ENCODE results near the gene ETS1. TPM values are rescaled to one million over a fixed set of nuclear protein-coding genes. Genes with fewer than 3 reads are reported as not detected.
A peak's percentile ranks its signal among the peaks of the same experiment; 100 is the strongest.

ETS1 gene
- total and polyA plus RNA-seq, 2 experiments from 2014 or later, result 1.7 to 10.2 TPM

DNA sequence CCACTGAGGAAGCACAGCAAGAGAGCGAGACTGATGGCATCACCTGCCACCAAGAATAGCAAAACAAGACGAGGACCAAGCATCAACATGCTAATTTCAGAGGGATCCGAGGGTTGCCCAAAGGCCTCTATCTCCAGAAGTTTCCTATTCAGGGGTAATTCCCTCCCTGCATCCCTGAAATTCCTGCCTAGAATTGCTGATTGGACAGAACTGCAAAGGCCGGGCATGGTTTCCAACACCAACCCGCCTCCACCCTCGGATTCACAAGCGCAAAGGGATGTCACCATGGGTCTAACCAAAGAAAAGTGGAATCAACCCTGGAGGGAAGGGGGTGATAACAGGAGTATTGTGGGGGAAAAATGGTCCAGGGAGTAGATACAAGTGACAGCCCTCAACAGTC is 28.3 kb upstream of the ETS1 start:
- Histone ChIP-seq H3K9me3 (ENCODE audit: low read depth) (no peaks in the 10 kb centered on the region), H3K4me3 (no peak overlapping the region), H3K27ac (no peak overlapping the region), H3K4me1 (ENCODE audit: low read depth) (peaks cover 19% of the 10 kb centered on the region), H3K36me3 (no peaks in the 10 kb centered on the region), H3K27me3 (peaks cover 26% of the 10 kb centered on the region)
- TF ChIP-seq, protein P1, sequence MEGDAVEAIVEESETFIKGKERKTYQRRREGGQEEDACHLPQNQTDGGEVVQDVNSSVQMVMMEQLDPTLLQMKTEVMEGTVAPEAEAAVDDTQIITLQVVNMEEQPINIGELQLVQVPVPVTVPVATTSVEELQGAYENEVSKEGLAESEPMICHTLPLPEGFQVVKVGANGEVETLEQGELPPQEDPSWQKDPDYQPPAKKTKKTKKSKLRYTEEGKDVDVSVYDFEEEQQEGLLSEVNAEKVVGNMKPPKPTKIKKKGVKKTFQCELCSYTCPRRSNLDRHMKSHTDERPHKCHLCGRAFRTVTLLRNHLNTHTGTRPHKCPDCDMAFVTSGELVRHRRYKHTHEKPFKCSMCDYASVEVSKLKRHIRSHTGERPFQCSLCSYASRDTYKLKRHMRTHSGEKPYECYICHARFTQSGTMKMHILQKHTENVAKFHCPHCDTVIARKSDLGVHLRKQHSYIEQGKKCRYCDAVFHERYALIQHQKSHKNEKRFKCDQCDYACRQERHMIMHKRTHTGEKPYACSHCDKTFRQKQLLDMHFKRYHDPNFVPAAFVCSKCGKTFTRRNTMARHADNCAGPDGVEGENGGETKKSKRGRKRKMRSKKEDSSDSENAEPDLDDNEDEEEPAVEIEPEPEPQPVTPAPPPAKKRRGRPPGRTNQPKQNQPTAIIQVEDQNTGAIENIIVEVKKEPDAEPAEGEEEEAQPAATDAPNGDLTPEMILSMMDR (IDR thresholded peaks at IDR 0.05; ENCODE audit: low read depth, low read length), result no peak
- no peak for DNase-seq (ENCODE audit: low read depth in 1 of 2, low spot score in 1 of 2)

DNA sequence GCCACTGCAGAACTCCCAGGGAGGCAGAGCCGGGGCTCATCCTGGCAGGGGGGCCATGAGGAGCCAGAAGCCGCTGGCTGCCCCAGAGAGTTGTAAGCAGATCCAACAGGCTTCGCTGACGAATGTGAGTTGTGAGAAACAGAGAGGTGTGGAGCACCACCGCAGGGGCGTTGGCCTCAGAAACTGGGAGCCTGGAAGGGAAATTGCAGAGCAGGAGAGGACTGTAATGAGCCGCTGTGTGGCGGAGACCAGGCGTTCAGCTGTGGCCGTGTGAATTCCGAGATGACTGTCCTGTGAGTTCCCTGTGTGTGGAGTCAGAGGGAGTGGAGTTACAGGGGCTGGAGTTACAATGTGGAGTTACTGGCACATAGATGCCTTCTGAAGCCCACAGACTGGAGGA is 27.7 kb upstream of the ETS1 start:
- peaks cover 20% of the 10 kb centered on the region for H3K27me3 ChIP-seq
- H3K27ac ChIP-seq, result no peak overlapping the region
- TF ChIP-seq, protein P1 (IDR thresholded peaks at IDR 0.05; ENCODE audit: low read depth, low read length), result no peak
- H3K9me3 ChIP-seq (ENCODE audit: low read depth), result no peaks in the 10 kb centered on the region
- no peaks in the 10 kb centered on the region for H3K36me3 ChIP-seq
- DNase-seq (ENCODE audit: low read depth in 1 of 2, low spot score in 1 of 2), result no peak
- peaks cover 25% of the 10 kb centered on the region for H3K4me1 ChIP-seq (ENCODE audit: low read depth)
- no peak overlapping the region for H3K4me3 ChIP-seq

DNA sequence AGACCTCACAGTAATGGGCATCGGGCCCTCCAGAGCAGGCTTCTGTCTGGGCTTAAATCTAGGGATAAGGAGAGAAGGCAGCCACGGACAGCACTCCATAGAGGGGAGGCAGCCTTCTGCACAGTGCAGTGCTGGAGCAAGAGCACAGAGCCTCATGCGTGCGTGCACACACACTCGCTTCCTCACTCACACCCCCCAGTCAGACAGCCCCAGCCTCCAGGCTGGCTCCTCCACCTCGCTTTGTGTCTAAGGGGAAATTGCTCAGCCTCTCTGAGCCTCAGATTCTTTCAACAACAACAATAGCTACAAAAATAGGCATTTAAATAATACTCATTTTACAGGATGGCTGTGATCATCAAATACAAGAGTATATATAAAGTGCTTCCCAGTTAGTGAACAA is 26.7 kb upstream of the ETS1 start:
- peaks cover 11% of the 10 kb centered on the region for H3K27me3 ChIP-seq
- no peaks in the 10 kb centered on the region for H3K9me3 ChIP-seq (ENCODE audit: low read depth)
- H3K36me3 ChIP-seq, result no peaks in the 10 kb centered on the region
- H3K4me1 ChIP-seq (ENCODE audit: low read depth), result peaks cover 31% of the 10 kb centered on the region
- no peak overlapping the region for H3K27ac ChIP-seq
- no peak for DNase-seq (ENCODE audit: low read depth in 1 of 2, low spot score in 1 of 2)
- TF ChIP-seq, protein P1 (IDR thresholded peaks at IDR 0.05; ENCODE audit: low read depth, low read length), result no peak
- no peak overlapping the region for H3K4me3 ChIP-seq

DNA sequence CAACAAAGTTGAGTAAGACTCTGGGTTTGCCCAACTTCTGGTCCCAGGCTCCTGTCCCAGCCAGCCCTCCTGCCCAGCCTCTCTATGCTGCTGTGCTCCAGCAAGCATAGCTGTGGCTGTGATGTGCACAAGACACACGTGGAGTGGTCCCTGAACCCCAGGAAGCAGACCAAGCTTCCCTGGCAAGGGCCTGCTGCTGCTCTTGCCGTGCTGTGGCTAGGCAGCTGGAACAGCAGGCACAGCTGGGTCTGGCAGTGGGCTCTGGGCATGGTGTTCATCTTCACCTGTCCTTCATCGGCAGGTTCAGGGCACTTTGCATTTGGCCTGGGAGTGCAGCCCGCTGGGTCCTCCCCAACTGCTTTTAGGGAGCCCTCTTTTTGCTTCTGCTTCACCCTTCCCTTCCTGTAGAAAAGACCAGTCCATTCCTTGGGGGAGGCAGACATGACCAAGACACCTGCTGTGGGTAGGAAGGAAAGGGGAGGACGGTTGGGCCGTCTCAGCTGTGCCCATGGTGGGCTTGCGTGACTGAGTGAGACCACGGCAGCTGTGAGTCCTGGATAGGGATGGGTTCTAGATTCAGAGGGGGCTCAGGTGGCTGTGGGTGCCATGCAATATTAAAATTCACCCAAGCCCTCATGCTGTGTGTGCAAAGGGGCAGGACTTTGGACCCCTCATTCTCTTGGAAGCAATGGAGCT is 26.1 kb upstream of the ETS1 start:
- DNase-seq (ENCODE audit: low read depth in 1 of 2, low spot score in 1 of 2), result no peak
- TF ChIP-seq, protein P1 (IDR thresholded peaks at IDR 0.05; ENCODE audit: low read depth, low read length), result no peak
- Histone ChIP-seq H3K4me3 (no peak overlapping the region), H3K9me3 (ENCODE audit: low read depth) (no peaks in the 10 kb centered on the region), H3K27me3 (peaks cover 8% of the 10 kb centered on the region), H3K36me3 (no peaks in the 10 kb centered on the region), H3K27ac (no peak overlapping the region), H3K4me1 (ENCODE audit: low read depth) (peaks cover 31% of the 10 kb centered on the region)

DNA sequence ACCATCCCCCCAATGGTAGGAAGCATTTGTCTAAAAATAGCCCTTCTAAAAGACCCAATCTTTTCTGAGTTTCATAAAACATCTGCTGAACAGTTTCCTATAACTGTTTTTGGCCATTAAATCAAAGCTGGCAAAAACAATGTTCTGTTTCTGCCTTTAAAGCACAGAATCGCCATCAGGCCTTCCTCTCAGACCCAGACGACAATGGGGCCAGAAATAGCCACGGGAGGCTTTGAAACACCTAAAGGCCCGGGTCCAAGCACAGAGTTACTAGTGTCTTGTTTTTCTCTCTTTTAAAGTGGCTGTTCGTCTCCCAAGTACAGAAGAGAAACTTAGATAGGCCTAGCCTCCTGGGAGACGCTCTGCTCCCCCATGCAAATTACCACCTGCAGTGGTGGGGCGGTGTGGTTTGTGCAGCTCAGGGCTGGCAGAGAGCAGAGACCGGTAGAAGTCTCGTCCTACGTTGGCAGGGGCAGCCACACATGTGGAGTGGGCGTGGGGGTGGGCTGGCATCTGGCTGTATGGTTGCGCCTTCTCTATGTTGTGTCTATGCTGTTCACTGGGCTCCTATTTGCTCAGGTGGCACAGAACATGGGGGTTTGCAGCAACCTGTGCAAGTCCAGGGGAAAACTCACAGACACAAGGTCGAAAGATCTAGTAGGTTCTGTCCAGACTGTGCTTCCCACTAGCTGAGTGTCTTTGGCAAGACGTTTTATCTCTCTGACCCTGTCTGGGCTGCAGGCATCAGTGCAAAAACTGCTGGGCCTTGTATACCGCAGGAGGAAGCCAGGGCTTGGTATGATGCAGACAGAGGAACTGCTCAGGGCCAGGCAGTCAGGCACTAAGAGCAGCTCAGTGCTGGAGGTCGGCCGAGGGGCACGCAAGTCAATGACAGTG is 23.6 kb upstream of the ETS1 start:
- Histone ChIP-seq H3K4me1 (ENCODE audit: low read depth) (peaks cover 41% of the 10 kb centered on the region), H3K27ac (peak overlapping the region; percentile 37), H3K36me3 (no peaks in the 10 kb centered on the region), H3K27me3 (no peaks in the 10 kb centered on the region), H3K9me3 (ENCODE audit: low read depth) (no peaks in the 10 kb centered on the region), H3K4me3 (no peak overlapping the region)
- no peak for DNase-seq (ENCODE audit: low read depth in 1 of 2, low spot score in 1 of 2)
- TF ChIP-seq, protein P1 (IDR thresholded peaks at IDR 0.05; ENCODE audit: low read depth, low read length), result no peak
